ENCODE measurements around the gene DDX23.

DDX23 gene

GRCh38 chr12:48851883-48852733, at the start of gene DDX23:
TSS of gene DDX23 (minus strand) at chr12:48852163. CDS start at chr12:48845782, 6,381 bp downstream.
- no peak for TF ChIP-seq CTCF (IDR thresholded peaks at IDR 0.05; ENCODE audit: insufficient read depth, low read depth, low read length, missing control alignments)
- H3K4me3 ChIP-seq (ENCODE audit: low read length), result peak within 1 kb of the TSS; percentile 99
- peak; percentile 99 for DNase-seq (ENCODE audit: low read depth)

- DNase-seq (ENCODE audit: low read depth), result peak; percentile 69
- H3K4me3 ChIP-seq (ENCODE audit: low read length), result no peak overlapping the region
- no peak for TF ChIP-seq CTCF (IDR thresholded peaks at IDR 0.05; ENCODE audit: insufficient read depth, low read depth, low read length, missing control alignments)
Observed at GRCh38 chr12:48901278-48901677, 49.3 kb upstream of the DDX23 start.

GRCh38 chr12:48899651-48900050, 47.7 kb upstream of the DDX23 start:
- no peak for DNase-seq (ENCODE audit: low read depth)

GRCh38 chr12:48894271-48894670, 42.3 kb upstream of the DDX23 start:
- no peak overlapping the region for H3K4me3 ChIP-seq (ENCODE audit: low read length)
- DNase-seq (ENCODE audit: low read depth), result no peak
- TF ChIP-seq CTCF (IDR thresholded peaks at IDR 0.05; ENCODE audit: insufficient read depth, low read depth, low read length, missing control alignments), result no peak

More at GRCh38 chr12:48899651-48900050, 47.7 kb upstream of the DDX23 start:
- H3K4me3 ChIP-seq (ENCODE audit: low read length), result no peak overlapping the region
- no peak for TF ChIP-seq CTCF (IDR thresholded peaks at IDR 0.05; ENCODE audit: insufficient read depth, low read depth, low read length, missing control alignments)

- DNase-seq (ENCODE audit: low read depth), result peak; percentile 77
- no peak overlapping the region for H3K4me3 ChIP-seq (ENCODE audit: low read length)
- TF ChIP-seq CTCF (IDR thresholded peaks at IDR 0.05; ENCODE audit: insufficient read depth, low read depth, low read length, missing control alignments), result peak; percentile 80
Observed at GRCh38 chr12:48890657-48891418, 38.9 kb upstream of the DDX23 start.

GRCh38 chr12:48889679-48890078, 37.7 kb upstream of the DDX23 start:
- no peak overlapping the region for H3K4me3 ChIP-seq (ENCODE audit: low read length)
- no peak for TF ChIP-seq CTCF (IDR thresholded peaks at IDR 0.05; ENCODE audit: insufficient read depth, low read depth, low read length, missing control alignments)
- no peak for DNase-seq (ENCODE audit: low read depth)

Measured in epithelial cell of esophagus (primary cell).